ENCODE data around the gene TMX1.

DNA sequence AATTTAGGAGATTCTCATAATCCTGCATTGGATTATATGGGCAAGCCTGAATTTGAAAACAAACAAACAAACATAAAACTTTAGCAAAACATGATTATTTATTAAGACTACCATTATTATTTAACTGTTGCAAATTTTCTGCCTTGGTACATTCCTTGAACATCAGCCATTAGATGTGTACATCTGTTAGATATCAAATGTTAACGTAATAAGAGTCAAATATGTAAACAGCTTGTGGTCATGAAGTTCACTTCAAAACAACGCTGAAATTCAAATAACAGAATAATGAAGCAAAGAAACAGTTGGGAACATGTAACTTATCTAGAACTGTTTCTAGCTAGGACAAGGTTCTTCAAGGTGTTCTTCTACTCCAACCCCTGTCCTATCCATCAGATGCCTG lies 14.3 kb upstream of the TMX1 start:
- TF ChIP-seq, protein P1, sequence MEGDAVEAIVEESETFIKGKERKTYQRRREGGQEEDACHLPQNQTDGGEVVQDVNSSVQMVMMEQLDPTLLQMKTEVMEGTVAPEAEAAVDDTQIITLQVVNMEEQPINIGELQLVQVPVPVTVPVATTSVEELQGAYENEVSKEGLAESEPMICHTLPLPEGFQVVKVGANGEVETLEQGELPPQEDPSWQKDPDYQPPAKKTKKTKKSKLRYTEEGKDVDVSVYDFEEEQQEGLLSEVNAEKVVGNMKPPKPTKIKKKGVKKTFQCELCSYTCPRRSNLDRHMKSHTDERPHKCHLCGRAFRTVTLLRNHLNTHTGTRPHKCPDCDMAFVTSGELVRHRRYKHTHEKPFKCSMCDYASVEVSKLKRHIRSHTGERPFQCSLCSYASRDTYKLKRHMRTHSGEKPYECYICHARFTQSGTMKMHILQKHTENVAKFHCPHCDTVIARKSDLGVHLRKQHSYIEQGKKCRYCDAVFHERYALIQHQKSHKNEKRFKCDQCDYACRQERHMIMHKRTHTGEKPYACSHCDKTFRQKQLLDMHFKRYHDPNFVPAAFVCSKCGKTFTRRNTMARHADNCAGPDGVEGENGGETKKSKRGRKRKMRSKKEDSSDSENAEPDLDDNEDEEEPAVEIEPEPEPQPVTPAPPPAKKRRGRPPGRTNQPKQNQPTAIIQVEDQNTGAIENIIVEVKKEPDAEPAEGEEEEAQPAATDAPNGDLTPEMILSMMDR (IDR thresholded peaks at IDR 0.05) = no peak
- TF ChIP-seq POLR2A (IDR thresholded peaks at IDR 0.05) = no peak
